Lower leg skin (tissue), 3 donors: ENCODE measurements around the gene MGARP.

ENCODE experiments used
- CTCF ChIP-seq, 3 donors: fragments of 450-650 bp; IDR thresholded peaks; one replicate each; pipeline ENCODE4 v1.5.1; 2016; ENCODE audit warnings: antibody characterized with exemption in 3 of 3, mild to moderate bottlenecking in 3 of 3, moderate library complexity in 2 of 3
- POLR2A ChIP-seq, 2 donors: fragments of 450-650 bp; IDR thresholded peaks; one replicate each; pipeline ENCODE4 v1.6.1; 2016 to 2017; ENCODE audit warnings: antibody characterized with exemption in 2 of 2, mild to moderate bottlenecking in 1 of 2, moderate library complexity in 1 of 2

DNA sequence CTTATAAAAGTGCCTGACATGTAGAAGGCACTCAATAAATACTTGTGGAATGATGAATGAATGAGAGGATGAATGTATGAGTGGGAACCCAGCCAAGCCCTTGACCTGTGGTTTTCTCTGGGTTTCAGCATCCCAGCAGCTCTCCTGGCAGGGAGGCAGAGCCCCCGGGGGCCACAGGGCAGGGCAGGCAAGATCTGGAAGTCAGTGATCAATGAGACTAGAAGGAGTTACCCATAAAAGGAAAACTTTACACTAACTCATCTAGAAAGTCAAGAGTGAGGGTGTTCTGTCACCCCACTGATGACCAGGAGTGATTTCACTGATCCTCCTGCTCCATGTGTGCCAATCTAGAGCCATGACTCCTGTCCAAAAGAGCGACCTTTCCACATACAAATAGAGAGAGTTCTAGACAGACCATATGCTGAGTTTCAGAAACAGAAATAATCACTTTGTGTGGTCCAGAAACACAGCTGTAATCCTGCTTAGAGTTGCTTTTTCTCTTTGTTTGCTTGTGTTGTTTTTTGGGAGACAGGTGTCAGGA is 37.4 kb downstream of the MGARP start:
- TF ChIP-seq CTCF (IDR thresholded peaks at IDR 0.05), result no peak
- TF ChIP-seq POLR2A (IDR thresholded peaks at IDR 0.05), result no peak
